Esophagus squamous epithelium (tissue), 5 donors: Measurements from ENCODE around the gene ATXN1. TPM values are rescaled to one million over a fixed set of nuclear protein-coding genes. Genes with fewer than 3 reads are reported as not detected.
"Not testable (repeated sequence)": the region's sequence is repeated elsewhere in the genome, so short reads cannot be mapped to it uniquely, and the experiment has no call there.

Experiments used
- DNase-seq: peaks from one replicate; lab custom pipeline; 2025; lab: John Stamatoyannopoulos, UW
- H3K27ac ChIP-seq, 4 donors: fragments of 200-600 bp; sonication (generic); one replicate each; pipeline ENCODE4 v1.5.1; 2016 to 2019; ENCODE audit warnings: mild to moderate bottlenecking in 1 of 4
- H3K27me3 ChIP-seq, 4 donors: fragments of 200-600 bp; sonication (generic); 1 replicate in 3 of 4; 2 replicates in 1 of 4; pipeline versions ENCODE4 v1.5.1 to v1.6.0; 2017 to 2021; ENCODE audit warnings: antibody characterized with exemption in 1 of 4
- H3K36me3 ChIP-seq, 3 donors: fragments of 200-600 bp; sonication (generic); one replicate each; pipeline ENCODE4 v1.5.1; 2016 to 2019
- H3K4me1 ChIP-seq, 3 donors: fragments of 200-600 bp; sonication (generic); one replicate each; pipeline ENCODE4 v1.5.1; 2017 to 2019
- H3K4me3 ChIP-seq, 4 donors: fragments of 200-600 bp; sonication (generic); 1 replicate in 3 of 4; 2 replicates in 1 of 4; pipeline ENCODE4 v1.5.1; 2016 to 2019; ENCODE audit warnings: mild to moderate bottlenecking in 2 of 4, moderate library complexity in 1 of 4
- H3K9me3 ChIP-seq, 3 donors: fragments of 200-600 bp; sonication (generic); one replicate each; pipeline ENCODE4 v1.5.1; 2016 to 2019
- CTCF ChIP-seq, 6 experiments: fragments of 450-650 bp in 4 of 6; fragments of 200-600 bp in 2 of 6; sonication (generic) in 2 of 6; IDR thresholded peaks; one replicate each; pipeline ENCODE4 v1.5.1; 2016 to 2019; ENCODE audit warnings: antibody characterized with exemption in 6 of 6, mild to moderate bottlenecking in 4 of 6, moderate library complexity in 4 of 6
- POLR2A ChIP-seq, 4 donors: fragments of 450-650 bp; IDR thresholded peaks; one replicate each; pipeline ENCODE4 v1.6.1; 2017; ENCODE audit warnings: antibody characterized with exemption in 4 of 4, mild to moderate bottlenecking in 4 of 4, moderate library complexity in 3 of 4
- WGBS, 2 donors: methylation state at CpG; one replicate each; pipeline ENCODE4 v1.1.5; 2018; 5-methylcytosine and 5-hydroxymethylcytosine counted together
- intact Hi-C: fragments of 100-400 bp; cut with DNase I; formaldehyde crosslinking; loops from one replicate; pipeline ENCODE4 v1.15.0; 2022
- total RNA-seq, 4 donors: library from RNA; depleted of rRNA; stranded (reverse); fragments of >200 nt; gene quantifications; one replicate each; pipeline ENCODE4 v1.1.0, GENCODE V29; 2016
- donor health status: DM: yes; HTN: yes; CAD: no.

Gene ATXN1
- total RNA-seq, 4 donors from 2014 or later = 17.5 to 50.5 (median 28.5) TPM

- Histone ChIP-seq H3K4me3 (no peak overlapping the region), H3K27ac (no peak overlapping the region), H3K4me1 (no peaks in the 10 kb centered on the region), H3K36me3 (no peaks in the 10 kb centered on the region), H3K9me3 (no peaks in the 10 kb centered on the region), H3K27me3 (no peaks in the 10 kb centered on the region)
- intact Hi-C loops = no loop called here
- 94 to 95% methylated on average over 18 to 23 of the region's 23 CpGs for whole genome bisulfite sequencing, 2 donors
- TF ChIP-seq CTCF (IDR thresholded peaks at IDR 0.05) (no peak), POLR2A (IDR thresholded peaks at IDR 0.05) (no peak)
- no peak for DNase-seq
Observed at GRCh38 chr6:16267428-16268263, 493.6 kb downstream of the ATXN1 start.

- intact Hi-C loops = no loop called here
- Histone ChIP-seq H3K9me3 (no peaks in the 10 kb centered on the region), H3K27me3 (no peaks in the 10 kb centered on the region), H3K36me3 (no peaks in the 10 kb centered on the region), H3K4me3 (no peak overlapping the region), H3K4me1 (no peaks in the 10 kb centered on the region), H3K27ac (no peak overlapping the region)
- no peak for DNase-seq
- no peak for TF ChIP-seq CTCF (IDR thresholded peaks at IDR 0.05)
- no peak for TF ChIP-seq POLR2A (IDR thresholded peaks at IDR 0.05)
- 80 to 94% methylated on average over 1 to 28 of the region's 31 CpGs for WGBS, 2 donors
Observed at GRCh38 chr6:16265351-16266341, 495.6 kb downstream of the ATXN1 start.

- Histone ChIP-seq H3K27me3 (no peaks in the 10 kb centered on the region), H3K36me3 (no peaks in the 10 kb centered on the region), H3K4me3 (no peak overlapping the region), H3K4me1 (no peaks in the 10 kb centered on the region), H3K27ac (no peak overlapping the region), H3K9me3 (no peaks in the 10 kb centered on the region)
- no peak for TF ChIP-seq CTCF (IDR thresholded peaks at IDR 0.05)
- TF ChIP-seq POLR2A (IDR thresholded peaks at IDR 0.05) = no peak
- no peak for DNase-seq
- WGBS, 2 donors = 82 to 83% methylated on average over 1 to 2 of the region's 2 CpGs
- intact Hi-C loops = no loop called here
Observed at GRCh38 chr6:16264785-16265184, 496.5 kb downstream of the ATXN1 start.

- H3K36me3 ChIP-seq, intact Hi-C loops, H3K9me3 ChIP-seq, H3K27me3 ChIP-seq, H3K27ac ChIP-seq, H3K4me1 ChIP-seq, H3K4me3 ChIP-seq, DNase-seq: not testable (repeated sequence)
- 78 to 82% methylated on average over 13 of the region's 13 CpGs for WGBS, 2 donors
Observed at GRCh38 chr6:16263464-16264099, 497.7 kb downstream of the ATXN1 start.

- H3K27me3 ChIP-seq, H3K36me3 ChIP-seq, H3K9me3 ChIP-seq, intact Hi-C loops, H3K4me3 ChIP-seq, DNase-seq, H3K27ac ChIP-seq, H3K4me1 ChIP-seq: not testable (repeated sequence)
- WGBS, 2 donors = 89% methylated on average over 12 of the region's 12 CpGs
Observed at GRCh38 chr6:16262773-16263172, 498.5 kb downstream of the ATXN1 start.

- not testable (repeated sequence) for H3K36me3 ChIP-seq, DNase-seq
Observed at GRCh38 chr6:16260602-16261001, 500.7 kb downstream of the ATXN1 start.

GRCh38 chr6:16259604-16260003 lies 501.7 kb downstream of the ATXN1 start:
- H3K4me3 ChIP-seq, H3K27me3 ChIP-seq, H3K36me3 ChIP-seq, DNase-seq, H3K4me1 ChIP-seq, H3K9me3 ChIP-seq, intact Hi-C loops, H3K27ac ChIP-seq: not testable (repeated sequence)
- WGBS, 2 donors = 73 to 91% methylated on average over 2 of the region's 3 CpGs

More at GRCh38 chr6:16260602-16261001, 500.7 kb downstream of the ATXN1 start:
- 87 to 90% methylated on average over 6 to 9 of the region's 9 CpGs for WGBS, 2 donors
- intact Hi-C loops, H3K27me3 ChIP-seq, H3K27ac ChIP-seq, H3K9me3 ChIP-seq, H3K4me3 ChIP-seq, H3K4me1 ChIP-seq: not testable (repeated sequence)
